Choroid plexus epithelial cell (primary cell): ENCODE results near the gene CCM2.

Experiments used
- DNase-seq: peaks from one replicate; pipeline ENCODE4 v3.0.0-alpha.2; 2010; ENCODE audit warnings: low read depth
- H3K4me3 ChIP-seq: 2 replicates; pipeline ENCODE4 v1.5.1; 2011; ENCODE audit warnings: low read depth, mild to moderate bottlenecking, control low read depth, low read length, moderate library complexity
- TF ChIP-seq, protein P1 (sequence below): conservative IDR thresholded peaks from 2 replicates; pipeline ENCODE4 v1.5.1; 2011; ENCODE audit warnings: low read depth, mild to moderate bottlenecking, control low read depth, inconsistent platforms, low read length, moderate library complexity

Gene CCM2

DNA sequence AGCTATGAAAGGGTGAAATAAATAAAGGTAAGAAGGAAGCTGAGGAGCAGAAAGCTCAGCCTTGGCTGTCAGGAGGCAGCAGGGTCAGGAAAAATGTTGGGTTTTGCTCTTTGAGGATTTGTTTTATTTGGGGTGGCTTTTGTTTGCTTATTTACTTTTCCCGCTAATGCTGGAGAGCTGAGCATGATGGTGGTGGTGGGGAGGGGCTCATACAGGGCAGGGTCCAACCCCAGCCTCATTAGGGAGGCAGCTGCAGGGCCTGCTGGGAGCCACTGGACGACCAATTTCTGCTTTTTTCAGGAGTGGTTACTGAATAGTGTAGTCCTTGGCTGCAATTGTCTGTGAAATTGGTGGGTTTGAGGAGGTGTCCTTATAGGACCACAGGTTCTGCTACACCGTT lies 36.3 kb downstream of the CCM2 start:
- TF ChIP-seq, protein P1, sequence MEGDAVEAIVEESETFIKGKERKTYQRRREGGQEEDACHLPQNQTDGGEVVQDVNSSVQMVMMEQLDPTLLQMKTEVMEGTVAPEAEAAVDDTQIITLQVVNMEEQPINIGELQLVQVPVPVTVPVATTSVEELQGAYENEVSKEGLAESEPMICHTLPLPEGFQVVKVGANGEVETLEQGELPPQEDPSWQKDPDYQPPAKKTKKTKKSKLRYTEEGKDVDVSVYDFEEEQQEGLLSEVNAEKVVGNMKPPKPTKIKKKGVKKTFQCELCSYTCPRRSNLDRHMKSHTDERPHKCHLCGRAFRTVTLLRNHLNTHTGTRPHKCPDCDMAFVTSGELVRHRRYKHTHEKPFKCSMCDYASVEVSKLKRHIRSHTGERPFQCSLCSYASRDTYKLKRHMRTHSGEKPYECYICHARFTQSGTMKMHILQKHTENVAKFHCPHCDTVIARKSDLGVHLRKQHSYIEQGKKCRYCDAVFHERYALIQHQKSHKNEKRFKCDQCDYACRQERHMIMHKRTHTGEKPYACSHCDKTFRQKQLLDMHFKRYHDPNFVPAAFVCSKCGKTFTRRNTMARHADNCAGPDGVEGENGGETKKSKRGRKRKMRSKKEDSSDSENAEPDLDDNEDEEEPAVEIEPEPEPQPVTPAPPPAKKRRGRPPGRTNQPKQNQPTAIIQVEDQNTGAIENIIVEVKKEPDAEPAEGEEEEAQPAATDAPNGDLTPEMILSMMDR: no peak
- DNase-seq: no peak
- no peak overlapping the region for H3K4me3 ChIP-seq

DNA sequence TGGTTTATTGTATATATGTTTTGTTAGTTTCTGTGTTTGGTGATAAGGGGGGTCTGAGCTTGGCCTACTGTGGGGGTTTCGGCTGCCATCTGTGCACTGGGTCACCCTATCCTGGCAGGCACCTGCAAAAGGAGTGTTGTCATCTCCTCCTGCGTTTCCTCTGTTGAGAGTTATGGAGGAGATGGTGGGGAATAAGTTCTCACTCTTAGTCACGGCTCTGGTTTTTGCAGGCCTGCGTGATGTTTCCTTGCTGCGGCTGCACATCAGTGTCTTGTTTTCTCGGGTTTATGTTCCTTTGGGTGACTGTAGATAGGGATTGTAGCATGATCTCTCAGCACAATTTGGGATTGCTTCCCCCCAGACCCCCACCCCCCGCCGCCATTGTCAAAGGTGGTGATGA lies 36.8 kb downstream of the CCM2 start:
- H3K4me3 ChIP-seq: no peak overlapping the region

DNA sequence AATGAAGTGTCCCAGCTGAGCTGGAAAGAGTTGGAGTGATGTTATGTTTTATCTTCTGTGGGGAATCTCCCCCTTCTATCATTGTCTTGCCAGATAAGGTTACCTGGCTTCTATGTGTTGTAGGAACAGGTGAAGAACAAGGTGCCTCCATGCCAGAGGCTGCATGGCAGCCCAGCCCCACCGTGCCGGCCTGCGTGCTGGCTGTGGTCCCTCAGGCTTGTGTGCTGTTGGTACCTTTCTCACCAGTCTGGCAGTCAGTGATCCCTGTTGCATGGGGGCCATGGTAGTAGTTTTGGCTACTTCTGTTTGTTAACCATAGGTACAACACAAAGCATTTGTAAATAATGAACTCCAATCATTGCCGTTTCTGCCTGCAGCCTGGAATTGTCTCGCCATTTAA lies 37.9 kb downstream of the CCM2 start:
- TF ChIP-seq, protein P1: no peak
- H3K4me3 ChIP-seq: no peak overlapping the region

More for the DNA sequence above, 36.8 kb downstream of the CCM2 start:
- TF ChIP-seq, protein P1: no peak
- DNase-seq: no peak

DNA sequence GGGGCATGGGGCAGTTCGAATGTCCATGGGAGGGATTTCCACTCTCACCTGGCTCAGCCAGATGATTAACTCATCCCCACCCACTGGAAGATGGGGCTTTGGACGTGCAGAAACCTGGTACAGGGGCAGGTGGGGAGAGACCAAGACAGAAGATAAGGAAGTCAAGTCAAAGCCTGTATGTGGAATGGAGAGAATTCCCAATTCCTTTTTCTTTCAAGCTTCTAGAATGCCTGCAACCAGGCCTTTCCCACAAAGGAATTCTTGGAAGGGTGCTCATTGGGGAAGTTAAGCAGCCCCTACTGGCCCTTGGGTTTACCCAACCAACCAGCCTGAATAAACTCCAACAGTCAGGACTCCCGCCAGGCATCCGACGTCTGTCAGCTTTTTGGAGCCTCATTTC lies 39.1 kb downstream of the CCM2 start:
- TF ChIP-seq, protein P1: no peak
- H3K4me3 ChIP-seq: no peak overlapping the region
- no peak for DNase-seq

More for the DNA sequence above, 37.9 kb downstream of the CCM2 start:
- DNase-seq: no peak

DNA sequence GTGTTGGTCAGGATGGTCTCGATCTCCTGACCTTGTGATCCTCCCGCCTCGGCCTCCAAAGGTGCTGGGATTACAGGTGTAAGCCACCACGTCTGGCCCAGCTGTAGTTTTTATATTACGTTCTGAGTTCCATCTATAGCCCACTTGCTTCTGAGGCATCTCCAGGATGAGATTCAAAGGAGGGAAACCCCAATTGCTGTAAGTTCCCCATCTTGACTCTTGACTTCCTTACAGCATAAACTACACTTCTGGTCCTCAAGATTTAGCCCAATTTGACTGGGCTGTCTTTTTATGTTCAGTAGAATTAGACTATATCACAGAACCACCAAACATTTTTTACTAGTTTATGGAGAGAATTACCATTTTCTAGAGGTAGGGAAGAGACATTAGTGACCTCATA lies 44.3 kb downstream of the CCM2 start:
- no peak for DNase-seq
- H3K4me3 ChIP-seq: no peak overlapping the region
- TF ChIP-seq, protein P1: no peak

DNA sequence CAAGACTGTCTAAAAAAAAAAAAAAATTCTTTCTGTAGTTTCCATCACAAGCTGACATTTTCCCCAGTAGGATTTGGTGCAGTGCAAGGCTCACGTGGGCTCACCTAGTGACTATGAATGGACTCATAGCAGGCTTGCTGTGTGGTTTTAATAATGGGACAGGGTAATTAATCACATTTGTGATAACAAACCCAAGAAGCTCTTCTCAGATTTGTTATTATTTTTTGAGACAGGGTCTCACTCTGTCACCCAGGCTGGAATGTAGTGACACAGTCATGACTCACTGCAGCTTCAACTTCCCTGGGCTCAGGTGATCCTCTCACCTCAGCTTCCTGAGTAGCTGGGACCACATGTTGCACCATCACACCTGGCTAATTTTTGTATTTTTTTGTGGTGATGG lies 48.7 kb downstream of the CCM2 start:
- no peak overlapping the region for H3K4me3 ChIP-seq
- no peak for DNase-seq
- TF ChIP-seq, protein P1: no peak

DNA sequence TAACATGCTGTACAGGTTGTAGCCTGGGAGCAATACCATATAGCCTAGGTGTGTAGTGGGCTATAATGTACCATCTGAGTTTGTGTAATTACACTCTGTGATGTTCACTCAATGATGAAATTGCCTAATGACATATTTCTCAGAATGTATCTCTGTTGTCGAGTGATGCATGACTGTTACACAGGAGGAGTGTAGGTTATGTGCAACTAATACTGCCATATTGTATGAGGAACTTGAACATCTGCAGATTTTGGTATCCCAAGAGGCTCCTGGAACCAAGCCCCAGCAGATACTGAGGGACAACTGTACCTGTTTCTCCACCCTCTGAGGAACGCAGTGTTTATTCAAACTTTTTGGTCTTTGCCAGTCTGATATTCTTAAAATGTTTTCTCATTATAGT lies 50.2 kb downstream of the CCM2 start:
- TF ChIP-seq, protein P1: no peak
- H3K4me3 ChIP-seq: no peak overlapping the region
- no peak for DNase-seq
